H1 (cell line): ENCODE data around the gene SCO1. TPM values are rescaled to one million over a fixed set of nuclear protein-coding genes. Genes with fewer than 3 reads are reported as not detected.

ENCODE experiments used
- CTCF ChIA-PET: fragments of 300-600 bp; sonication (Branson Sonifier 250); formaldehyde crosslinking; loops from one replicate; lab custom pipeline; 2021; ENCODE audit not compliant: partially characterized antibody; lab: Charles Lee
- POLR2A ChIA-PET: fragments of 300-600 bp; sonication (Branson Sonifier 250); formaldehyde crosslinking; loops from one replicate; lab custom pipeline; 2021; ENCODE audit warnings: inconsistent platforms; ENCODE audit not compliant: partially characterized antibody; lab: Charles Lee
- DNase-seq, 2 experiments: peaks; one replicate each; pipeline versions ENCODE4 v3.0.0 to v3.0.0-alpha.2; 2010 to 2022; ENCODE audit warnings: low spot score in 2 of 2, low read depth in 1 of 2, mixed read lengths in 1 of 2
- FAIRE-seq: peaks from 2 replicates; lab custom pipeline; 2011; peaks lifted over from hg19 to GRCh38; lab: Jason Lieb, UNC
- H2AFZ ChIP-seq: 2 replicates; pipeline ENCODE4 v1.8.1; 2012; ENCODE audit warnings: low read length, inconsistent platforms
- H2AK5ac ChIP-seq: 2 replicates; pipeline ENCODE4 v1.6.1; 2013; ENCODE audit warnings: low read depth, low read length
- H2BK120ac ChIP-seq: replicated peaks from 2 replicates; pipeline ENCODE3; 2013; ENCODE audit warnings: low read depth, low read length, inconsistent platforms
- H2BK12ac ChIP-seq: 2 replicates; pipeline ENCODE4 v1.6.1; 2013; ENCODE audit warnings: low read depth, low read length
- H2BK15ac ChIP-seq: 2 replicates; pipeline ENCODE4 v1.6.1; 2013; ENCODE audit warnings: low read length
- H2BK20ac ChIP-seq: 2 replicates; pipeline ENCODE4 v1.6.1; 2013; ENCODE audit warnings: low read length
- H2BK5ac ChIP-seq: 2 replicates; pipeline ENCODE4 v1.6.1; 2013; ENCODE audit warnings: low read depth, low read length
- H3K14ac ChIP-seq: 2 replicates; pipeline ENCODE4 v1.6.1; 2013; ENCODE audit warnings: inconsistent platforms; ENCODE audit not compliant: insufficient read length
- H3K18ac ChIP-seq: 2 replicates; pipeline ENCODE4 v1.6.1; 2013; ENCODE audit warnings: low read length; ENCODE audit errors: extremely low read depth
- H3K23ac ChIP-seq: 2 replicates; pipeline ENCODE4 v1.6.1; 2013; ENCODE audit warnings: inconsistent platforms; ENCODE audit not compliant: insufficient read length
- H3K23me2 ChIP-seq: 2 replicates; pipeline ENCODE4 v1.6.1; 2013; ENCODE audit warnings: low read depth, low read length
- H3K27ac ChIP-seq: 2 replicates; pipeline ENCODE4 v1.6.1; 2011; ENCODE audit warnings: low read depth, low read length, inconsistent platforms
- H3K27me3 ChIP-seq, 4 experiments: replicated peaks in 1 of 4; 1 replicate in 1 of 4; 2 replicates in 3 of 4; pipeline versions ENCODE4 v1.6.1 to v1.8.1; 2011 to 2013; ENCODE audit warnings: low read length in 3 of 4, mild to moderate bottlenecking in 3 of 4, inconsistent platforms in 2 of 4, mixed read lengths in 2 of 4, moderate library complexity in 1 of 4; ENCODE audit not compliant: control insufficient read depth in 3 of 4, insufficient read depth in 3 of 4; ENCODE audit errors: extremely low read depth in 1 of 4
- H3K36me3 ChIP-seq, 4 experiments: 2 replicates each; pipeline versions ENCODE4 v1.6.1 to v1.8.1; 2011 to 2013; ENCODE audit warnings: mild to moderate bottlenecking in 4 of 4, low read length in 3 of 4, moderate library complexity in 2 of 4, control low read depth in 1 of 4, inconsistent platforms in 1 of 4; ENCODE audit not compliant: insufficient read depth in 4 of 4, control insufficient read depth in 2 of 4
- H3K4ac ChIP-seq: replicated peaks from 2 replicates; pipeline ENCODE3; 2013; ENCODE audit warnings: low read length, low read depth, mixed read lengths, inconsistent platforms; ENCODE audit not compliant: insufficient read length
- H3K4me1 ChIP-seq, 4 experiments: replicated peaks in 1 of 4; 1 replicate in 1 of 4; 2 replicates in 3 of 4; pipeline versions ENCODE4 v1.6.1 to v1.8.1; 2011 to 2013; ENCODE audit warnings: low read length in 3 of 4, inconsistent platforms in 2 of 4, mixed read lengths in 1 of 4; ENCODE audit not compliant: insufficient read depth in 4 of 4, control insufficient read depth in 3 of 4
- H3K4me2 ChIP-seq, 2 experiments: 2 replicates each; pipeline versions ENCODE4 v1.6.1 to v1.8.1; 2011 to 2013; ENCODE audit warnings: low read depth in 2 of 2, low read length in 2 of 2, control low read depth in 1 of 2, inconsistent platforms in 1 of 2, mild to moderate bottlenecking in 1 of 2; ENCODE audit not compliant: insufficient read depth in 1 of 2
- H3K4me3 ChIP-seq, 4 experiments: fragments of 200-600, 300-600 bp in 1 of 4; sonication (generic), shearing (Covaris generic), sonication (Bioruptor Twin) in 1 of 4; 2 replicates each; pipeline versions ENCODE4 v1.5.1 to v1.8.1; 2011 to 2016; ENCODE audit warnings: low read length in 4 of 4, low read depth in 3 of 4, control low read depth in 2 of 4, inconsistent platforms in 2 of 4, mild to moderate bottlenecking in 2 of 4, mixed read lengths in 1 of 4, moderate library complexity in 1 of 4; ENCODE audit not compliant: insufficient read depth in 2 of 4; ENCODE audit errors: extremely low read depth in 1 of 4
- H3K56ac ChIP-seq: replicated peaks from 2 replicates; pipeline ENCODE3; 2013; ENCODE audit warnings: low read depth, mild to moderate bottlenecking, mixed read lengths, low read length, inconsistent platforms; ENCODE audit not compliant: insufficient read length
- H3K79me1 ChIP-seq: 2 replicates; pipeline ENCODE4 v1.6.1; 2013; ENCODE audit warnings: low read depth, low read length, control low read depth
- H3K79me2 ChIP-seq, 2 experiments: 2 replicates each; pipeline versions ENCODE4 v1.6.1 to v1.8.1; 2012 to 2013; ENCODE audit warnings: low read length in 2 of 2, mild to moderate bottlenecking in 2 of 2, inconsistent platforms in 1 of 2; ENCODE audit not compliant: insufficient read depth in 2 of 2, control insufficient read depth in 1 of 2
- H3K9ac ChIP-seq, 4 experiments: replicated peaks in 1 of 4; 1 replicate in 1 of 4; 2 replicates in 3 of 4; pipeline versions ENCODE4 v1.6.1 to v1.8.1; 2011 to 2013; ENCODE audit warnings: low read depth in 3 of 4, low read length in 3 of 4, control low read depth in 2 of 4, mild to moderate bottlenecking in 2 of 4, moderate library complexity in 2 of 4, inconsistent platforms in 1 of 4; ENCODE audit errors: extremely low read depth in 1 of 4
- H3K9me3 ChIP-seq, 2 experiments: 2 replicates each; pipeline versions ENCODE4 v1.6.1 to v1.8.1; 2012 to 2013; ENCODE audit warnings: mild to moderate bottlenecking in 2 of 2, moderate library complexity in 2 of 2, control low read depth in 1 of 2, inconsistent platforms in 1 of 2, low read depth in 1 of 2, low read length in 1 of 2, mixed read lengths in 1 of 2; ENCODE audit not compliant: insufficient read depth in 2 of 2
- H4K20me1 ChIP-seq, 2 experiments: replicated peaks in 1 of 2; 2 replicates each; pipeline versions ENCODE3 to v1.8.1; 2011 to 2013; ENCODE audit warnings: inconsistent platforms in 2 of 2, low read length in 2 of 2, mild to moderate bottlenecking in 1 of 2; ENCODE audit not compliant: insufficient read depth in 2 of 2, control insufficient read depth in 1 of 2
- H4K5ac ChIP-seq: 2 replicates; pipeline ENCODE4 v1.6.1; 2013; ENCODE audit warnings: low read length, low read depth, mixed read lengths, inconsistent platforms; ENCODE audit not compliant: insufficient read length
- H4K8ac ChIP-seq: 2 replicates; pipeline ENCODE4 v1.8.0; 2013; ENCODE audit warnings: mild to moderate bottlenecking, moderate library complexity, low read length, inconsistent platforms; ENCODE audit not compliant: insufficient read depth; ENCODE audit errors: extremely low read depth
- H4K91ac ChIP-seq: replicated peaks from 2 replicates; pipeline ENCODE3; 2013; ENCODE audit warnings: low read length, mixed read lengths, inconsistent platforms; ENCODE audit not compliant: insufficient read length
- ASH2L ChIP-seq: fragments of 200-600, 300-600 bp; sonication (generic); IDR thresholded peaks from one replicate; pipeline ENCODE4 v1.7.1; 2017; ENCODE audit warnings: low read length
- BCL11A ChIP-seq, 2 experiments: IDR thresholded peaks; one replicate each; pipeline ENCODE4 v1.6.1; 2011; ENCODE audit warnings: low read depth in 2 of 2, low read length in 2 of 2, mild to moderate bottlenecking in 2 of 2
- KDM4A ChIP-seq: IDR thresholded peaks from one replicate; pipeline ENCODE4 v1.7.1; 2012; ENCODE audit warnings: low read depth, mild to moderate bottlenecking, moderate library complexity, low read length, inconsistent platforms; ENCODE audit not compliant: severe bottlenecking
- NRF1 ChIP-seq: IDR thresholded peaks from 2 replicates; pipeline ENCODE4 v1.6.1; 2011; ENCODE audit warnings: mild to moderate bottlenecking, low read depth, low read length, improper control_type of control experiment
- SIN3A ChIP-seq, 2 experiments: IDR thresholded peaks in 1 of 2; conservative IDR thresholded peaks in 1 of 2; 2 replicates each; pipeline ENCODE4 v1.6.1; 2011 to 2012; ENCODE audit warnings: low read length in 2 of 2, improper control_type of control experiment in 1 of 2, low read depth in 1 of 2, mild to moderate bottlenecking in 1 of 2
- TAF7 ChIP-seq: optimal IDR thresholded peaks from 2 replicates; pipeline ENCODE3; 2011; ENCODE audit warnings: low read depth, mild to moderate bottlenecking, inconsistent platforms, low read length, moderate library complexity, borderline replicate concordance
- TEAD4 ChIP-seq: IDR thresholded peaks from 2 replicates; pipeline ENCODE4 v1.6.1; 2012; ENCODE audit warnings: low read depth, low read length, inconsistent platforms, mixed read lengths
- ZNF274 ChIP-seq: IDR thresholded peaks from 2 replicates; pipeline ENCODE4 v1.7.0; 2012; ENCODE audit warnings: low read length, borderline replicate concordance; ENCODE audit errors: extremely low read depth
- WGBS, 2 experiments: shearing (Covaris generic) in 1 of 2; methylation state at CpG; one replicate each; pipeline versions ENCODE4 v1.1.6 to v1.1.7; 2013 to 2015; ENCODE audit warnings: low lambda C conversion rate in 2 of 2, mixed read lengths in 2 of 2, inconsistent platforms in 1 of 2, low coverage in 1 of 2, missing lambda C conversion rate in 1 of 2; ENCODE audit not compliant: insufficient replicate concordance in 2 of 2, insufficient coverage in 1 of 2, insufficient read length in 1 of 2; ENCODE audit errors: extremely low coverage in 1 of 2, missing lambda C conversion rate in 1 of 2; 5-methylcytosine and 5-hydroxymethylcytosine counted together
- polyA plus RNA-seq, 7 experiments: library from polyadenylated mRNA; depleted of rRNA in 3 of 7; stranded (reverse) in 5 of 7; unstranded in 2 of 7; fragments of >200 nt in 5 of 7; fragments of 200-250 nt in 2 of 7; gene quantifications; 1 replicate in 5 of 7; 2 replicates in 1 of 7; 4 replicates in 1 of 7; pipeline versions ENCODE4 v1.2.1 to v1.2.3, GENCODE V29; 2011 to 2013; ENCODE audit warnings: missing spikeins in 2 of 7, mixed read lengths in 2 of 7
- total RNA-seq: library from RNA; stranded (reverse); fragmentation: NEBNext Ultra II Directional; extraction: Animal tissue kit (Norgen Biotek cat#: 25700); gene quantifications from 2 replicates; pipeline ENCODE4 v1.2.1, GENCODE V29; 2021
- TF ChIP-seq, protein P1 (sequence below): IDR thresholded peaks from 2 replicates; pipeline ENCODE4 v1.6.1; 2011; ENCODE audit warnings: low read depth, mild to moderate bottlenecking, low read length; ENCODE audit not compliant: insufficient read depth
- TF ChIP-seq, protein P2 (sequence below): IDR thresholded peaks from 2 replicates; pipeline ENCODE4 v1.6.1; 2012; ENCODE audit warnings: low read length, inconsistent platforms

The SCO1 gene
- total and polyA plus RNA-seq, 2 of the 8 experiments (the other 6 are each of a cell fraction or from before 2014, with no cell fraction given), result 18.7 to 61.8 TPM

DNA sequence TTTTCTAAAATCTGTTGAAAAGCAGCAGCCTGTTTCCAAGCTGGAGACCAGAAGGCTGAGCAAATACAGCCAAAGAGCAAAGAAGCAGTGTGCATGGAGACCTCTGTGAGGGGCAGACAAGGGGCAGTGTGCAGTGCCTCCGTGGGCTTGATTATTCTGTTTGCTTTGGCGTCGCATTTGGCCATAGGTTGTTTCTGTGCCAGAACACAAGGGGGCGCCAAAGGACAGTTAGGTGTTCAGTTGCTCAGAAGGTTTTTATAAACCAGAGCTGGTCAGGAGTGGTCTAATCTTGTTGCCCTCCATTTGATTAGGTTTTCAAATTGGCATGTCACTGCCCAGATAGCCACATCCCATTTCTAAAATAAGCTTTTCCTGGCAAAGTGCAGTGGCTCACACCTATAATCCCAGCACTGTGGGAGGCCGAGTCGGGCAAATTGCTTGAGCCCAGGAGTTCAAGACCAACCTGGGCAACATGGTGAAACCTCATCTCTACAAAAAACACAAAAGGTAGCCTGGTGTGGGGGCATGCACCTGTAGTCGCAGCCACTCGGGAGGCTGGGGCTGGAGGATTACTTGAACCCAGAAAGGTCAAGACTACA is 50.8 kb downstream of the SCO1 start:
- Histone ChIP-seq H3K4me2 (no peak overlapping the region), H3K18ac (no peak overlapping the region), H4K91ac (no peak overlapping the region), H4K5ac (no peak overlapping the region), H3K36me3 (peaks cover 0 to 4% (median 0%) of the 10 kb centered on the region in 4 experiments; a peak in 1 of 8 replicates), H2BK20ac (no peak overlapping the region), H3K4ac (no peak overlapping the region), H2BK12ac (no peak overlapping the region), H2AFZ (no peak overlapping the region), H3K27me3 (no peaks in the 10 kb centered on the region), H3K23ac (no peak overlapping the region), H2AK5ac (no peak overlapping the region), H3K9me3 (no peaks in the 10 kb centered on the region), H4K20me1 (no peaks in the 10 kb centered on the region), H2BK120ac (no peak overlapping the region), H3K4me3 (no peak overlapping the region), H3K9ac (no peak overlapping the region), H3K56ac (no peak overlapping the region), H3K4me1 (no peaks in the 10 kb centered on the region), H2BK15ac (no peak overlapping the region), H3K14ac (no peak overlapping the region), H3K79me1 (no peaks in the 10 kb centered on the region), H4K8ac (no peak overlapping the region), H2BK5ac (no peak overlapping the region), H3K27ac (no peak overlapping the region), H3K23me2 (no peaks in the 10 kb centered on the region), H3K79me2 (no peaks in the 10 kb centered on the region)
- peak in 1 of 2 experiments; percentile 87 for DNase-seq
- ChIA-PET CTCF (interaction anchor here (0.6 to 11.2 kb wide), 39 partner anchors 9 to 1269 kb away, joined by 3 to 223 read pairs (median 4); partner anchors contain the start of gene MYH3), POLR2A (interaction anchor here (1.1 kb wide), 1 partner anchor 37 kb away, joined by 3 read pairs; no protein-coding TSS in a partner anchor)
- peak; percentile 74 for FAIRE-seq
- 53% methylated on average over 8 of the region's 8 CpGs; no CpG with 5 or more reads in 1 of the 2 experiments for WGBS, 2 experiments
- TF ChIP-seq, protein P1, sequence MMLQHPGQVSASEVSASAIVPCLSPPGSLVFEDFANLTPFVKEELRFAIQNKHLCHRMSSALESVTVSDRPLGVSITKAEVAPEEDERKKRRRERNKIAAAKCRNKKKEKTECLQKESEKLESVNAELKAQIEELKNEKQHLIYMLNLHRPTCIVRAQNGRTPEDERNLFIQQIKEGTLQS, result 0 out of 2 replicates have a peak, but pooled peaks have one; percentile 10
- TF ChIP-seq TAF7, result no peak
- TF ChIP-seq TEAD4, result no peak
- TF ChIP-seq KDM4A, result no peak
- TF ChIP-seq ASH2L, result no peak
- no peak for TF ChIP-seq BCL11A (IDR thresholded peaks at IDR 0.05; ENCODE audit: low read depth in 2 of 2, low read length in 2 of 2)
- no peak for TF ChIP-seq NRF1
- TF ChIP-seq, protein P2, sequence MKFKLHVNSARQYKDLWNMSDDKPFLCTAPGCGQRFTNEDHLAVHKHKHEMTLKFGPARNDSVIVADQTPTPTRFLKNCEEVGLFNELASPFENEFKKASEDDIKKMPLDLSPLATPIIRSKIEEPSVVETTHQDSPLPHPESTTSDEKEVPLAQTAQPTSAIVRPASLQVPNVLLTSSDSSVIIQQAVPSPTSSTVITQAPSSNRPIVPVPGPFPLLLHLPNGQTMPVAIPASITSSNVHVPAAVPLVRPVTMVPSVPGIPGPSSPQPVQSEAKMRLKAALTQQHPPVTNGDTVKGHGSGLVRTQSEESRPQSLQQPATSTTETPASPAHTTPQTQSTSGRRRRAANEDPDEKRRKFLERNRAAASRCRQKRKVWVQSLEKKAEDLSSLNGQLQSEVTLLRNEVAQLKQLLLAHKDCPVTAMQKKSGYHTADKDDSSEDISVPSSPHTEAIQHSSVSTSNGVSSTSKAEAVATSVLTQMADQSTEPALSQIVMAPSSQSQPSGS, result no peak
- TF ChIP-seq ZNF274, result no peak
- no peak for TF ChIP-seq SIN3A (conservative IDR thresholded peaks at IDR 0.05 in 1 of 2, IDR thresholded peaks at IDR 0.05 in 1 of 2; ENCODE audit: low read depth in 1 of 2, low read length in 2 of 2)
